HUES64 (cell line): ENCODE data around the gene ARAP1. TPM values are rescaled to one million over a fixed set of nuclear protein-coding genes. Genes with fewer than 3 reads are reported as not detected.
A peak's percentile ranks its signal among the peaks of the same experiment; 100 is the strongest.
"Not testable (repeated sequence)": the region's sequence is repeated elsewhere in the genome, so short reads cannot be mapped to it uniquely, and the experiment has no call there.

Source experiments
- H3K27ac ChIP-seq: 2 replicates; pipeline ENCODE4 v1.7.0; 2013; ENCODE audit warnings: low read depth, low read length, inconsistent platforms
- H3K27me3 ChIP-seq: 2 replicates; pipeline ENCODE4 v1.6.1; 2013; ENCODE audit warnings: mild to moderate bottlenecking, low read length; ENCODE audit not compliant: insufficient read depth
- H3K36me3 ChIP-seq: 2 replicates; pipeline ENCODE4 v1.6.1; 2013; ENCODE audit warnings: mild to moderate bottlenecking, low read length; ENCODE audit not compliant: insufficient read depth
- H3K4me1 ChIP-seq: 2 replicates; pipeline ENCODE4 v1.6.1; 2013; ENCODE audit warnings: mild to moderate bottlenecking, low read length, moderate library complexity; ENCODE audit not compliant: insufficient read depth
- H3K4me3 ChIP-seq: 2 replicates; pipeline ENCODE4 v1.5.1; 2013; ENCODE audit warnings: mild to moderate bottlenecking, low read length, moderate library complexity
- H3K9ac ChIP-seq: 2 replicates; pipeline ENCODE4 v1.6.1; 2013; ENCODE audit warnings: mild to moderate bottlenecking, low read depth, low read length
- H3K9me3 ChIP-seq: 2 replicates; pipeline ENCODE4 v1.6.1; 2013; ENCODE audit warnings: low read depth, low read length; ENCODE audit not compliant: insufficient read depth
- WGBS: fragments of 150-250, 120-280 bp; methylation state at CpG from one replicate; pipeline ENCODE4 v1.1.7; 2013; ENCODE audit warnings: missing lambda C conversion rate; 5-methylcytosine and 5-hydroxymethylcytosine counted together
- polyA plus RNA-seq, 2 experiments: library from polyadenylated mRNA; stranded (reverse); fragments of 50-300 nt; gene quantifications; one replicate each; pipeline ENCODE4 v1.2.3, GENCODE V29; 2013

The ARAP1 gene
- 34.0 TPM for polyA plus RNA-seq (2013, experiment 1 of 2)
- 31.4 TPM for polyA plus RNA-seq (2013, experiment 2 of 2)

DNA sequence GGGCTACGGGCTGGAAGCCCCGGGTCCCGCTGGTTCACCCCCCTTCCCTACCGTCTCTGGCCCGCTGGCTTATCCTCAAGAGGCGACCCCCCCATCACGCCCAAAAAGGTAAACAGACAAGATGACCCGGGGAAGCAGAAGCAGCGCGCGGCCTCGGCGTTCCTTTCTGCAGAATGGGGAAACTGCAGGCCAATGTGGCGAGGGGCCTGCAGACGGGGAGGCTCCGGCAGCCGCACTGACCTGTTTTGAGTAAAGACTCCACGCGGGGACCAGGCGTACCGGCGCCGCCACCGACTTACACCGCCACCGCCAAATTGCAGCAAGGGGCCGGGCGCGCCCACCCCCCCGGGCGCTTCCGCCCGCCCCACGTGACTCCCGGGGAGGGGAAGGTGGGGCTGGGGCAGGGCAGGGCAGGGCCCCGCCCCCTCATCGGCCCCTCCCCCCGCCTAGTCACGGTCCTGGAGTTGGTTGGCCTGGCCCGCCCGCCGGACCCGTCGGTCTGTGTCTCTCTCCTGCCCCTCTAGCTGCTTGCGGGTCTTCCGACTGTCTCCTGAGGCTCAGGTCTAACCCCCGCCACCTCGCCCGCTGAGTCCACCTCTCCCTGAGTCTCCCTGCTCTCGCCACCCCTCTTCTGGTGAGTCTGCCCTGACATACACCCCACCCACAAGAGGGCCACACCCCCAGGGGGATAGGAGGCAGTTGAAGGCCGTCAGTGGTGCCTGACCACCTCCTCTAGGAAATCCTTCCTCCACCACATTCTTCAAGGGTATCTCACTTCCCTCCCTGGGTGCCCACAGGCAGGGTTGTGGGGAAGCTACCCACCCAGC lies at the start of gene ARAP1:
Gene ARAP1 (minus strand): TSS at position 321 of the 827 bp plus-strand sequence. CDS start 25,280 bp downstream, outside the sequence.
- peaks cover 11% of the 10 kb centered on the region for H3K4me1 ChIP-seq
- H3K9me3 ChIP-seq = no peaks in the 10 kb centered on the region
- H3K27ac ChIP-seq = peak within 1 kb of the TSS; percentile 24; the same call in 1 of the 2 replicates
- peak within 1 kb of the TSS; percentile 92 for H3K4me3 ChIP-seq
- WGBS = under 1% methylated on average over 50 of the region's 51 CpGs
- H3K36me3 ChIP-seq = no peaks in the 10 kb centered on the region
- peak within 1 kb of the TSS; percentile 79 for H3K9ac ChIP-seq
- no peaks in the 10 kb centered on the region for H3K27me3 ChIP-seq

GRCh38 chr11:72799441-72799840 lies 47.2 kb upstream of the ARAP1 start:
- 84% methylated on average over 4 of the region's 4 CpGs for WGBS
- no peak overlapping the region for H3K4me3 ChIP-seq
- no peak overlapping the region for H3K27ac ChIP-seq
- H3K9me3 ChIP-seq = no peaks in the 10 kb centered on the region
- no peak overlapping the region for H3K9ac ChIP-seq
- peaks cover 11% of the 10 kb centered on the region for H3K4me1 ChIP-seq
- no peaks in the 10 kb centered on the region for H3K27me3 ChIP-seq
- H3K36me3 ChIP-seq = no peaks in the 10 kb centered on the region

- no peaks in the 10 kb centered on the region for H3K9me3 ChIP-seq
- H3K36me3 ChIP-seq = no peaks in the 10 kb centered on the region
- H3K4me3 ChIP-seq = no peak overlapping the region
- WGBS = 57% methylated on average over 2 of the region's 4 CpGs
- no peak overlapping the region for H3K27ac ChIP-seq
- H3K4me1 ChIP-seq = peaks cover 11% of the 10 kb centered on the region
- no peaks in the 10 kb centered on the region for H3K27me3 ChIP-seq
- no peak overlapping the region for H3K9ac ChIP-seq
Measured at GRCh38 chr11:72798361-72798760, 46.2 kb upstream of the ARAP1 start.

DNA sequence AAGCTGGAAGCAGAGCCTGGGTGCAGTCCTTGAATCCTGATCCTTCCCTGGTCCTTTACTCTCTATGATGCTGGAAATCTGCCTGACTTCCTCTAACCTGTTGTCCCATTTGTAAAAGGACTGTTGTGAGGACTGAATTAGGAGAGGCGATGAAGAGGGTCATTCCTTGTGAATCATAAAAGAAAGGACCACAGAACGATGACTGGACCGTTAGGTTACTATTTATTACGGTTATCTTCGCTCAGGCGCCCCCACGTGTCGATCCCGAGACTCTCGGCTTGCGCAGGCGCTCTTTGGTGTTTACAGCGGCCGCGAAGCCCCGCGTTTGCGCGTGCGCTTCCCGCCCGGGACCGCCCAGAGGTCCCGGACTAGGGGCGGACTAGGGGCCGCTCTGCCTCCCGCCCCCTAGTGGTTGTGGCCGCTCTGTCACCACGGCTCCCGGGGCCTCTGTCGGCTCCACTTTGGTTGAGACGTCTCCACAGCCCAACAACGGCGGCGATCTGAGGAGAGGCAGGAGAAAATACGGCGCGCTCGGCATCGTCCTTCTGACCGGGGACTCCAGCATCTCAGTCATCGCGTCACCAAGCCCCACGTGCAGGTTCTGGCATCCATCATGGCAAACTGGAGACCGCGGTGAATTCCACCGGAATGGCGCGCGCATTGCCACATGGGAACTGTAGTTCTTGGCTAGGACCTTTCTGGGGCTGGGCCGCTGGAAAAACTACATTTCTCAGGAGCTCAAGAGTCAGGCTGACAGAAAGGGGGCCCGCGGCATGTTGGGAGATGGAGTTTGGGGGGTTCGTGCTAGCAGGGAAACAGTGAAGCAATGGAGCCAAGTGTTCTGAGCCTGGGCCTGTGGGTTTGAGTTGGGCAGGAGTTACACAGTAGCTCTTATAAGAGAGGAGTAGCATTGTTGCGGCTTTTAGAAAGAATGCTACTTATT lies 41.5 kb upstream of the ARAP1 start, which contains the start of gene STARD10:
Gene STARD10 (minus strand): TSS at position 623 of the 943 bp plus-strand sequence. CDS start 12,866 bp downstream, outside the sequence.
- peak within 1 kb of the TSS; percentile 88 for H3K4me3 ChIP-seq
- peak within 1 kb of the TSS; percentile 86 for H3K27ac ChIP-seq
- 2% methylated on average over 55 of the region's 55 CpGs for WGBS
- H3K9me3 ChIP-seq = no peaks in the 10 kb centered on the region
- no peaks in the 10 kb centered on the region for H3K36me3 ChIP-seq
- H3K9ac ChIP-seq = peak within 1 kb of the TSS; percentile 83
- peaks cover 12% of the 10 kb centered on the region for H3K4me1 ChIP-seq
- no peaks in the 10 kb centered on the region for H3K27me3 ChIP-seq

DNA sequence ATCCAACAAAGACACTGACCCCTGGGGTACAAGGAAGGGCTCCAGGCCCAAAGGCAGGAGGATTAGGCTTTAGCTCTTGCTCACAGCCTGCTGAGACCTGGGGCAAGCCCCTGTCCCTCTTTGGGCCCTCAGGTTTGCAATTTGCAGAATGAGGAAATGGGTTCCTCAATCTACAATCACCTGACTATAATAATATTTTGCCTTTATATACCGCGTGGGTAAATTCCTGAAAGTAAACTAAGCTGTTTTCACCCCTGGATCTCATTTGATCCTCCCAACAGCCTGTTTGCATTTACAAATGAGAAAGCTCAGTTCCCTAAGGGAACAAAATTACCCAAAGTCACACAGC lies 40.8 kb upstream of the ARAP1 start:
- Histone ChIP-seq H3K27me3 (no peaks in the 10 kb centered on the region), H3K9me3 (no peaks in the 10 kb centered on the region), H3K4me3 (peak overlapping the region; percentile 88), H3K27ac (no peak overlapping the region), H3K9ac (no peak overlapping the region), H3K36me3 (no peaks in the 10 kb centered on the region), H3K4me1 (peaks cover 6% of the 10 kb centered on the region)
- 92% methylated on average over 2 of the region's 2 CpGs for WGBS

DNA sequence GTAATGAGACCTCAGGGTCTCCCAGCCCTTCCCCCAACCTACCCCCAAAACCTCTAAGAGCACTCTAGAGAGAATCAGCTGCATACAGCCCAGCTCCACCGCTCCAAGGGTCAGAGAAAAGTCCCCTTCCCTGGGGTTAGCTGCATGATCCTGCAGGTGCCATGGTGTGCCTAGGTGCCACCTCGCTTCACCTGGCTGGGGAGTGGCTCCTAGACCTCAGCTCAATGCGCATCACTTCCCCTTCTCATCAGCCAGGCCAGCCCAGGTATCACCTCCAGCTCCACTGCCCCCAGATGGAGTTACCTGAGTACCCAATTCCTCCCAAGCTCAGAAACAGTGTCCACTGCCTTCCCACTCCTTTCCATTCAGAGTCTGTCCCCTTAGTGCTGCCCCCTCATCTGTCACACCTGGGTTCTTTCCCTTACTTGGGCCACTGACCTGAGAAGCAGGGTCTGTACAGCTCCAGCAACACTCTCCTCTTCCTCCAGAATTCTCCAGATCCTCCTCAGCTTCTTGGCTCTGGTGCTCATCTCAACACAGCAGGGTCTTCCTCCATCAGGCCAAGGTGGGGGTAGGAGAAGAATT lies 40.3 kb upstream of the ARAP1 start:
- H3K9me3 ChIP-seq = no peaks in the 10 kb centered on the region
- no peaks in the 10 kb centered on the region for H3K36me3 ChIP-seq
- H3K4me1 ChIP-seq = peaks cover 3% of the 10 kb centered on the region; the same call in 1 of the 2 replicates
- no peaks in the 10 kb centered on the region for H3K27me3 ChIP-seq
- H3K9ac ChIP-seq = no peak overlapping the region
- 96% methylated on average over 3 of the region's 3 CpGs for WGBS
- no peak overlapping the region for H3K27ac ChIP-seq
- no peak overlapping the region for H3K4me3 ChIP-seq

DNA sequence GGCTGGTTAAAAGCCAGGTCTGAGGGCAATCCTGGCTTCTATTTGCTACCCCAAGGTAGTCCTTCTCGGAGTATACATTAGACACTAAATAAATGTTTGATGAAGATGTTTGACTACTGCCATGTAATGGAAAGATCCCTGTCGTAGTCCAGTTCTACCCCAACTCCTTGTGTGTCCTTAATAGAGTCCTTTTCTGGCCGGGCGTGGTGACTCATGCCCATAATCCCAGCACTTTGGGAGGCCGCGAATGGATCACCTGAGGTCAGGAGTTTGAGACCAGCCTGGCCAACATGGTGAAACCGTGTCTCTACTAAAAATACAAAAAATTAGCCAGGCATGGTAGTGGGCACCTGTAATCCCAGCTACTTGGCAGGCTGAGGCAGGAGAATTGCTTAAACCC lies 39.0 kb upstream of the ARAP1 start:
- not testable (repeated sequence) for H3K27me3 ChIP-seq, H3K9me3 ChIP-seq, H3K9ac ChIP-seq, H3K27ac ChIP-seq, H3K36me3 ChIP-seq, H3K4me1 ChIP-seq, H3K4me3 ChIP-seq
- WGBS = 89% methylated on average over 7 of the region's 7 CpGs

GRCh38 chr11:72789493-72790131 lies 37.4 kb upstream of the ARAP1 start:
- H3K27me3 ChIP-seq = no peaks in the 10 kb centered on the region
- H3K4me1 ChIP-seq = peaks cover 3% of the 10 kb centered on the region; the same call in 1 of the 2 replicates
- no peak overlapping the region for H3K9ac ChIP-seq
- no peaks in the 10 kb centered on the region for H3K9me3 ChIP-seq
- no peak overlapping the region for H3K4me3 ChIP-seq
- H3K36me3 ChIP-seq = no peaks in the 10 kb centered on the region
- 84% methylated on average over 10 of the region's 10 CpGs for WGBS
- H3K27ac ChIP-seq = no peak overlapping the region

- Histone ChIP-seq H3K9ac (no peak overlapping the region), H3K4me1 (peaks cover 1% of the 10 kb centered on the region; the same call in 1 of the 2 replicates), H3K27me3 (no peaks in the 10 kb centered on the region), H3K4me3 (no peak overlapping the region), H3K36me3 (no peaks in the 10 kb centered on the region), H3K9me3 (no peaks in the 10 kb centered on the region), H3K27ac (no peak overlapping the region)
- WGBS = 88% methylated on average over 7 of the region's 7 CpGs
Measured at GRCh38 chr11:72788241-72788640, 36.0 kb upstream of the ARAP1 start.

GRCh38 chr11:72787216-72788104 lies 35.3 kb upstream of the ARAP1 start:
- WGBS = 59% methylated on average over 15 of the region's 16 CpGs
- Histone ChIP-seq H3K27me3 (no peaks in the 10 kb centered on the region), H3K27ac (no peak overlapping the region), H3K4me3 (no peak overlapping the region), H3K9me3 (no peaks in the 10 kb centered on the region), H3K4me1 (no peaks in the 10 kb centered on the region), H3K9ac (no peak overlapping the region), H3K36me3 (no peaks in the 10 kb centered on the region)
